ENCODE measurements around the gene ITSN2. TPM values are rescaled to one million over a fixed set of nuclear protein-coding genes. Genes with fewer than 3 reads are reported as not detected.

ITSN2 gene
- total RNA-seq, 4 donors from 2014 or later = 33.9 to 66.7 (median 42.4) TPM

DNA sequence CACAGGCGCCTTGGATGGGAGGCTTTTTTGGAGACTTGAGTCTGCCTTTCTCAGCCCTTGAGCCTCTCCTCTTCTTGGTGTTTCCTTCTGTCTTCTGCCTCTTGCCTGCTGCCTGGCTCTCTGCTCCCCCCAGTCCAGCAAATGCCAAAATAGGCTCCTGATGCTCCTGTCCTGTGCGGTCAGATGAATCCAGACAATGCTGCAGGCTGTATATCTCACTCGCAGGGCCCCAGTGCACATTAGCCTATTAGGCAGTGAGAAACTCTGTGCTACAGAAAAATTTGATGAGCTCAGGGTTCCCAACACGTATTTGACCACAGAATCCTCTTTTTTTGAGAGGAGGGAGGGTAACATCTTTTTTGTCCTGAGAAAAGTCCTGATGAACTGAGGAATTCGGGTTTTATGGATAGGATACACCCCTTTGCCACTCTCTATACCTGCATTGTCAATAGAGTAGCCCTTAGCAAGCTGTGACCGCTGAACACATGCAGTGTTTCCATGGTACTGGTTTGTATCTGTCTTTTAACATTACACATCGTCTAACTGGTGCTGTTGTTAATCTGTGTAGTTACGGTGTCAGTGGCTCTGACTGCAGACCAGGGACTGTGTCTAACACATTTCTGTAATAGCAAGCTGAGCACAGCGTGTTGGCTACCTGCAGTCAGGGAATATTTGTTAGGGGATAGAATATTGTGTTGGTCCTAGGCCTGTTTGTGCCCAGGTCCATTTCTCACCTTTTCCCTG, 134.7 kb downstream of the ITSN2 start:
- H3K27ac ChIP-seq = no peak overlapping the region
- in situ Hi-C loops (cut with MboI; ENCODE audit: low sequenced_read_pairs in 4 of 4) (no loop called here), intact Hi-C loops (cut with DNase I; ENCODE audit: low total_unique reads) (no loop called here)
- DNase-seq = no peak
- TF ChIP-seq POLR2A (IDR thresholded peaks at IDR 0.05) = no peak
- TF ChIP-seq, protein P1, sequence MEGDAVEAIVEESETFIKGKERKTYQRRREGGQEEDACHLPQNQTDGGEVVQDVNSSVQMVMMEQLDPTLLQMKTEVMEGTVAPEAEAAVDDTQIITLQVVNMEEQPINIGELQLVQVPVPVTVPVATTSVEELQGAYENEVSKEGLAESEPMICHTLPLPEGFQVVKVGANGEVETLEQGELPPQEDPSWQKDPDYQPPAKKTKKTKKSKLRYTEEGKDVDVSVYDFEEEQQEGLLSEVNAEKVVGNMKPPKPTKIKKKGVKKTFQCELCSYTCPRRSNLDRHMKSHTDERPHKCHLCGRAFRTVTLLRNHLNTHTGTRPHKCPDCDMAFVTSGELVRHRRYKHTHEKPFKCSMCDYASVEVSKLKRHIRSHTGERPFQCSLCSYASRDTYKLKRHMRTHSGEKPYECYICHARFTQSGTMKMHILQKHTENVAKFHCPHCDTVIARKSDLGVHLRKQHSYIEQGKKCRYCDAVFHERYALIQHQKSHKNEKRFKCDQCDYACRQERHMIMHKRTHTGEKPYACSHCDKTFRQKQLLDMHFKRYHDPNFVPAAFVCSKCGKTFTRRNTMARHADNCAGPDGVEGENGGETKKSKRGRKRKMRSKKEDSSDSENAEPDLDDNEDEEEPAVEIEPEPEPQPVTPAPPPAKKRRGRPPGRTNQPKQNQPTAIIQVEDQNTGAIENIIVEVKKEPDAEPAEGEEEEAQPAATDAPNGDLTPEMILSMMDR (IDR thresholded peaks at IDR 0.05 in 4 of 5, conservative IDR thresholded peaks at IDR 0.05 in 1 of 5) = no peak
- no peaks in the 10 kb centered on the region for H3K27me3 ChIP-seq
- no peaks in the 10 kb centered on the region for H3K4me1 ChIP-seq
- H3K4me3 ChIP-seq = no peak overlapping the region
- peaks cover 0 to 4% of the 10 kb centered on the region in 2 donors for H3K36me3 ChIP-seq
- no peak for ATAC-seq
- no peaks in the 10 kb centered on the region for H3K9me3 ChIP-seq

DNA sequence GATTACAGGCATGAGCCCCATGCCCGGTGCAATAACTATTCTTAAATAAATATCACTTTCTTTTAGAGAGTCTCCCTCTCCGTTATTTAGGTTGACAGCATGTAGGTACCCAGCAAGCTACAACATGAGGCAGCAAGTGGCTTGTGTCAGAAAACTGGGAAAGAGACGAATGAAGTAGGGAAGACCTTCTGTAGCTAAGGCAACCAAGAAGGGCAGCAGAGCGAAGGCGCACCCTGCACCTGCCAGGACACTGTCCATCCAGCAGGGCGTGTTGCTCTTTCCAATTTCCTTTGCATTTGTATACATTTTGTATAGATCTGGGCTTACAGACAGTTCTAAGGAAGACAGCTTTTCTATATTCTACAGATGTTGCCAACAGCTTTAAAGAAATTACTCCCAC, 137.4 kb downstream of the ITSN2 start:
- in situ Hi-C loops (cut with MboI; ENCODE audit: low sequenced_read_pairs in 4 of 4) (no loop called here), intact Hi-C loops (cut with DNase I; ENCODE audit: low total_unique reads) (no loop called here)
- Histone ChIP-seq H3K9me3 (no peaks in the 10 kb centered on the region), H3K4me1 (no peaks in the 10 kb centered on the region), H3K27ac (no peak overlapping the region), H3K36me3 (peaks cover 0 to 22% of the 10 kb centered on the region in 2 donors), H3K4me3 (no peak overlapping the region), H3K27me3 (no peaks in the 10 kb centered on the region)
- TF ChIP-seq POLR2A (IDR thresholded peaks at IDR 0.05) = no peak
- TF ChIP-seq, protein P1 (IDR thresholded peaks at IDR 0.05 in 4 of 5, conservative IDR thresholded peaks at IDR 0.05 in 1 of 5) = no peak
- ATAC-seq = no peak
- DNase-seq = no peak

DNA sequence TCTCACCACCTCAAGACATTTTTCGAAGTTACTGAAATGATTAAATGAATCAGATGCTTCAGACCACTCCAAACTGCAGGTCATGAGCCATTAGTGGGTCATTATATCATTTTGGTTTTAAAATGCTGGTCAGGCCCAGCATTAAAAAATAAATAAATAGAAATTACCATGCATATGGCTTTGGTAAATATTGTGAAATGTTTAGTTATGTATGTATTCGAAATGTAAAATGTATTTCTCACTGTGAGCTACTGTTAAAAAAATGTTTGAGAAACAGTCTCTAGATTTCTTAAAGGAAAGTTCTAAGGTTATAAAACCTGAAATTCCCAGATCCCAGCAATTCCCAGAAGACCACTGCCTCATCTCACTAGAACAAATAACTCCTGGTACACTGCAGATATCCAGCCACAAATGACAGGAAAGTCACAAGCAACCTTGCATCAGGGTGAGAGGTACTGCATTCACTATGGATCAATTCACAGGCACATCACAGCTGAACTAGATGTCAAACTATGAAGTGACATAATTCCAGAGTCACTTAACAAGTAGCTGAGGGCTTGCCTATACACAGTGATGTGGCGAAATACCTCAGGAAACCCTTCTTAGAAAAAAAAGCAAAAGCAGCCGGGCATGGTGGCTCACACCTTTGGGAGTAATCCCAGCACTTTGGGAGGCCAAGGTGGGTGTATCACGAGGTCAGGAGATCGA, 138.8 kb downstream of the ITSN2 start:
- TF ChIP-seq, protein P1 (IDR thresholded peaks at IDR 0.05 in 4 of 5, conservative IDR thresholded peaks at IDR 0.05 in 1 of 5) = no peak
- no peak for TF ChIP-seq POLR2A (IDR thresholded peaks at IDR 0.05)
- ATAC-seq (no peak), DNase-seq (no peak)
- H3K9me3 ChIP-seq = no peaks in the 10 kb centered on the region
- intact Hi-C loops (cut with DNase I; ENCODE audit: low total_unique reads) (no loop called here), in situ Hi-C loops (cut with MboI; ENCODE audit: low sequenced_read_pairs in 4 of 4) (no loop called here)
- H3K27me3 ChIP-seq = no peaks in the 10 kb centered on the region
- peaks cover 0 to 34% of the 10 kb centered on the region in 2 donors for H3K36me3 ChIP-seq
- H3K27ac ChIP-seq = no peak overlapping the region
- H3K4me1 ChIP-seq = no peaks in the 10 kb centered on the region
- no peak overlapping the region for H3K4me3 ChIP-seq

DNA sequence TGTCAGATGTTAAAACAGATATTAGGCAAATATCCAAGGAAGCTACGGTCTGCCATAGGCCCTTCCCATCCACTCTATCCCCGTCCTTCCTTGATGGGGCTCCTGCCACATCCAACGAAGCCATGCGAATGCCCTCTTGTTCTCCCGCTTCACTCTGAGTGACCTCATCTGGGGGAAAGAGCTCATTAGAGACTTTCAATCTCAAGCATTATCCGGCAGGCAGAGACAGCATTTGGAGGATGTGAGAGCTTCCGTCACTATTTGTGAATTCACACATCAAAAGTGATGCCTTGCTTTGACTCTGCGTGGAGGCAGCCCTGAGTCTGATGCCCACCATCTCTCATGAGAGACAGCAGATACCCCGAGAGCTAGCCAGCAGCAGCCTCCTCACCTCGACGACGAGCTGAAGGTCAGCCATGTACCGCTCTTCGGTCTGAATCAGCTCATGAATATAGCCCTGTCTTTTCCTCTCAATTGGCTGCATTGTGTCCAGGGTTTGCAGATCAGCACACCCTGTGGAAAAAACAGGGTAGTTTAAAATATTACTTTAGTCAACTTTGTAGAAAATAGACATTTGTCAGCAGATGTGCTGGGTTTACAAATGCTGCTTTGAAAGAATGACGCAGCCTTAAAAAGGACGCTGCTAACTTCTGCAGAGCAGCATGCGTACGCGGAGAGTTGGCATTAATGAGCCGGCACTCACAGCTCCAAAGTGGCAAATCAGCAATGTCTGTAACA, 139.6 kb downstream of the ITSN2 start:
- H3K27me3 ChIP-seq = no peaks in the 10 kb centered on the region
- TF ChIP-seq, protein P1 (IDR thresholded peaks at IDR 0.05 in 4 of 5, conservative IDR thresholded peaks at IDR 0.05 in 1 of 5) = no peak
- no peak for TF ChIP-seq POLR2A (IDR thresholded peaks at IDR 0.05)
- DNase-seq = no peak
- no peaks in the 10 kb centered on the region for H3K4me1 ChIP-seq
- ATAC-seq = no peak
- peaks cover 0 to 41% of the 10 kb centered on the region in 2 donors for H3K36me3 ChIP-seq
- in situ Hi-C loops (cut with MboI; ENCODE audit: low sequenced_read_pairs in 4 of 4) = no loop called here
- intact Hi-C loops (cut with DNase I; ENCODE audit: low total_unique reads) = no loop called here
- H3K4me3 ChIP-seq = no peak overlapping the region
- H3K27ac ChIP-seq = no peak overlapping the region
- H3K9me3 ChIP-seq = no peaks in the 10 kb centered on the region
